ENCODE results near the gene KCNK4. TPM values are rescaled to one million over a fixed set of nuclear protein-coding genes. Genes with fewer than 3 reads are reported as not detected.

Gene KCNK4
- total and polyA plus RNA-seq, 4 donors, result not detected

- no peak overlapping the region for H3K27ac ChIP-seq (ENCODE audit: low read depth in 1 of 2, low read length in 2 of 2)
- WGBS, result 96% methylated on average over 42 of the region's 42 CpGs
- H3K4me3 ChIP-seq (ENCODE audit: low read depth in 1 of 3, low read length in 3 of 3), result no peak overlapping the region
- H3K9me3 ChIP-seq (ENCODE audit: control insufficient read depth in 4 of 4, low read length in 3 of 4), result no peaks in the 10 kb centered on the region
- H3K36me3 ChIP-seq (ENCODE audit: control insufficient read depth in 4 of 4, insufficient read depth in 3 of 4, low read depth in 1 of 4, low read length in 3 of 4), result peaks cover 0 to 12% (median 3%) of the 10 kb centered on the region in 4 donors
- no peak for DNase-seq (ENCODE audit: low spot score)
- TF ChIP-seq ATF3 (IDR thresholded peaks at IDR 0.05) (no peak), REST (IDR thresholded peaks at IDR 0.05) (no peak), TAF1 (conservative IDR thresholded peaks at IDR 0.05) (no peak), EGR1 (IDR thresholded peaks at IDR 0.05; ENCODE audit: low read depth in 2 of 2) (no peak), FOXA1 (IDR thresholded peaks at IDR 0.05) (no peak), NR2F2 (IDR thresholded peaks at IDR 0.05) (no peak), JUND (IDR thresholded peaks at IDR 0.05) (no peak), YY1 (IDR thresholded peaks at IDR 0.05) (no peak), HNF4G (IDR thresholded peaks at IDR 0.05) (no peak), MAX (IDR thresholded peaks at IDR 0.05) (no peak)
- H3K27me3 ChIP-seq (ENCODE audit: control insufficient read depth in 4 of 4, insufficient read depth in 4 of 4, low read length in 3 of 4), result no peaks in the 10 kb centered on the region
- no peak overlapping the region for H3K9ac ChIP-seq (ENCODE audit: low read depth in 1 of 2, low read length in 2 of 2)
- peaks cover 0 to 3% (median 0%) of the 10 kb centered on the region in 4 donors for H3K4me1 ChIP-seq (ENCODE audit: control insufficient read depth in 4 of 4, insufficient read depth in 4 of 4, low read length in 3 of 4)
Observed at GRCh38 chr11:64262271-64263002, 28.7 kb upstream of the KCNK4 start.

- DNase-seq (ENCODE audit: low spot score), result no peak
Observed at GRCh38 chr11:64263021-64263946, 27.8 kb upstream of the KCNK4 start.

More at GRCh38 chr11:64263021-64263946, 27.8 kb upstream of the KCNK4 start:
- H3K27ac ChIP-seq (ENCODE audit: low read depth in 1 of 2, low read length in 2 of 2), result no peak overlapping the region
- H3K4me1 ChIP-seq (ENCODE audit: control insufficient read depth in 4 of 4, insufficient read depth in 4 of 4, low read length in 3 of 4), result peaks cover under 1 to 9% (median 5%) of the 10 kb centered on the region in 4 donors
- no peak overlapping the region for H3K4me3 ChIP-seq (ENCODE audit: low read depth in 1 of 3, low read length in 3 of 3)
- TF ChIP-seq JUND (IDR thresholded peaks at IDR 0.05), result no peak
- no peak for TF ChIP-seq FOXA1 (IDR thresholded peaks at IDR 0.05)
- TF ChIP-seq CTCF (IDR thresholded peaks at IDR 0.05; ENCODE audit: low read depth, low read length, missing input control), result no peak
- no peak for TF ChIP-seq MAX (IDR thresholded peaks at IDR 0.05)
- no peak for TF ChIP-seq RXRA (IDR thresholded peaks at IDR 0.05)
- TF ChIP-seq ZBTB33 (IDR thresholded peaks at IDR 0.05), result no peak
- no peak for TF ChIP-seq ATF3 (IDR thresholded peaks at IDR 0.05)
- TF ChIP-seq TAF1 (conservative IDR thresholded peaks at IDR 0.05), result no peak
- TF ChIP-seq REST (IDR thresholded peaks at IDR 0.05), result no peak
- peaks cover 0 to 12% (median 3%) of the 10 kb centered on the region in 4 donors for H3K36me3 ChIP-seq (ENCODE audit: control insufficient read depth in 4 of 4, insufficient read depth in 3 of 4, low read depth in 1 of 4, low read length in 3 of 4)
- 89% methylated on average over 29 of the region's 29 CpGs for WGBS
- no peaks in the 10 kb centered on the region for H3K9me3 ChIP-seq (ENCODE audit: control insufficient read depth in 4 of 4, low read length in 3 of 4)
- no peaks in the 10 kb centered on the region for H3K27me3 ChIP-seq (ENCODE audit: control insufficient read depth in 4 of 4, insufficient read depth in 4 of 4, low read length in 3 of 4)
- H3K9ac ChIP-seq (ENCODE audit: low read depth in 1 of 2, low read length in 2 of 2), result no peak overlapping the region

Data from liver (tissue), 9 donors.